H1 (cell line): ENCODE measurements around the gene XDH. TPM values are rescaled to one million over a fixed set of nuclear protein-coding genes. Genes with fewer than 3 reads are reported as not detected.

ENCODE experiments used
- POLR2AphosphoS5 ChIP-seq: IDR thresholded peaks from 2 replicates; pipeline ENCODE4 v1.6.1; 2011; ENCODE audit warnings: low read depth, low read length
- RFX5 ChIP-seq: IDR thresholded peaks from 2 replicates; pipeline ENCODE4 v1.6.1; 2011; ENCODE audit warnings: low read depth, low read length, improper control_type of control experiment, borderline replicate concordance
- RNF2 ChIP-seq: fragments of 200-900, 300-1000 bp; sonication (generic); IDR thresholded peaks from 2 replicates; pipeline ENCODE4 v1.7.1; 2016; ENCODE audit warnings: borderline replicate concordance, low read depth, mild to moderate bottlenecking, antibody characterized with exemption, low read length; ENCODE audit not compliant: poor library complexity, severe bottlenecking; ENCODE audit errors: missing control alignments
- TCF12 ChIP-seq: IDR thresholded peaks from 2 replicates; pipeline ENCODE4 v1.6.1; 2011; ENCODE audit warnings: low read depth, mild to moderate bottlenecking, low read length
- polyA plus RNA-seq, 7 experiments: library from polyadenylated mRNA; depleted of rRNA in 3 of 7; stranded (reverse) in 5 of 7; unstranded in 2 of 7; fragments of >200 nt in 5 of 7; fragments of 200-250 nt in 2 of 7; gene quantifications; 1 replicate in 5 of 7; 2 replicates in 1 of 7; 4 replicates in 1 of 7; pipeline versions ENCODE4 v1.2.1 to v1.2.3, GENCODE V29; 2011 to 2013; ENCODE audit warnings: missing spikeins in 2 of 7, mixed read lengths in 2 of 7
- total RNA-seq: library from RNA; stranded (reverse); fragmentation: NEBNext Ultra II Directional; extraction: Animal tissue kit (Norgen Biotek cat#: 25700); gene quantifications from 2 replicates; pipeline ENCODE4 v1.2.1, GENCODE V29; 2021
- TF ChIP-seq, protein P1 (sequence below): fragments of 300-600 bp; sonication (generic); IDR thresholded peaks from 2 replicates; pipeline ENCODE4 v1.7.1; 2012; ENCODE audit warnings: low read length, moderate library complexity, mild to moderate bottlenecking, inconsistent platforms; ENCODE audit not compliant: insufficient replicate concordance

Gene XDH
- total and polyA plus RNA-seq, 2 of the 8 experiments (the other 6 are each of a cell fraction or from before 2014, with no cell fraction given), result 0.68 to 1.2 TPM

GRCh38 chr2:31331156-31331555 is 83.4 kb downstream of the XDH start (continued):
- TF ChIP-seq TCF12 (no peak), POLR2AphosphoS5 (no peak), RFX5 (no peak), RNF2 (no peak)
- TF ChIP-seq, protein P1, sequence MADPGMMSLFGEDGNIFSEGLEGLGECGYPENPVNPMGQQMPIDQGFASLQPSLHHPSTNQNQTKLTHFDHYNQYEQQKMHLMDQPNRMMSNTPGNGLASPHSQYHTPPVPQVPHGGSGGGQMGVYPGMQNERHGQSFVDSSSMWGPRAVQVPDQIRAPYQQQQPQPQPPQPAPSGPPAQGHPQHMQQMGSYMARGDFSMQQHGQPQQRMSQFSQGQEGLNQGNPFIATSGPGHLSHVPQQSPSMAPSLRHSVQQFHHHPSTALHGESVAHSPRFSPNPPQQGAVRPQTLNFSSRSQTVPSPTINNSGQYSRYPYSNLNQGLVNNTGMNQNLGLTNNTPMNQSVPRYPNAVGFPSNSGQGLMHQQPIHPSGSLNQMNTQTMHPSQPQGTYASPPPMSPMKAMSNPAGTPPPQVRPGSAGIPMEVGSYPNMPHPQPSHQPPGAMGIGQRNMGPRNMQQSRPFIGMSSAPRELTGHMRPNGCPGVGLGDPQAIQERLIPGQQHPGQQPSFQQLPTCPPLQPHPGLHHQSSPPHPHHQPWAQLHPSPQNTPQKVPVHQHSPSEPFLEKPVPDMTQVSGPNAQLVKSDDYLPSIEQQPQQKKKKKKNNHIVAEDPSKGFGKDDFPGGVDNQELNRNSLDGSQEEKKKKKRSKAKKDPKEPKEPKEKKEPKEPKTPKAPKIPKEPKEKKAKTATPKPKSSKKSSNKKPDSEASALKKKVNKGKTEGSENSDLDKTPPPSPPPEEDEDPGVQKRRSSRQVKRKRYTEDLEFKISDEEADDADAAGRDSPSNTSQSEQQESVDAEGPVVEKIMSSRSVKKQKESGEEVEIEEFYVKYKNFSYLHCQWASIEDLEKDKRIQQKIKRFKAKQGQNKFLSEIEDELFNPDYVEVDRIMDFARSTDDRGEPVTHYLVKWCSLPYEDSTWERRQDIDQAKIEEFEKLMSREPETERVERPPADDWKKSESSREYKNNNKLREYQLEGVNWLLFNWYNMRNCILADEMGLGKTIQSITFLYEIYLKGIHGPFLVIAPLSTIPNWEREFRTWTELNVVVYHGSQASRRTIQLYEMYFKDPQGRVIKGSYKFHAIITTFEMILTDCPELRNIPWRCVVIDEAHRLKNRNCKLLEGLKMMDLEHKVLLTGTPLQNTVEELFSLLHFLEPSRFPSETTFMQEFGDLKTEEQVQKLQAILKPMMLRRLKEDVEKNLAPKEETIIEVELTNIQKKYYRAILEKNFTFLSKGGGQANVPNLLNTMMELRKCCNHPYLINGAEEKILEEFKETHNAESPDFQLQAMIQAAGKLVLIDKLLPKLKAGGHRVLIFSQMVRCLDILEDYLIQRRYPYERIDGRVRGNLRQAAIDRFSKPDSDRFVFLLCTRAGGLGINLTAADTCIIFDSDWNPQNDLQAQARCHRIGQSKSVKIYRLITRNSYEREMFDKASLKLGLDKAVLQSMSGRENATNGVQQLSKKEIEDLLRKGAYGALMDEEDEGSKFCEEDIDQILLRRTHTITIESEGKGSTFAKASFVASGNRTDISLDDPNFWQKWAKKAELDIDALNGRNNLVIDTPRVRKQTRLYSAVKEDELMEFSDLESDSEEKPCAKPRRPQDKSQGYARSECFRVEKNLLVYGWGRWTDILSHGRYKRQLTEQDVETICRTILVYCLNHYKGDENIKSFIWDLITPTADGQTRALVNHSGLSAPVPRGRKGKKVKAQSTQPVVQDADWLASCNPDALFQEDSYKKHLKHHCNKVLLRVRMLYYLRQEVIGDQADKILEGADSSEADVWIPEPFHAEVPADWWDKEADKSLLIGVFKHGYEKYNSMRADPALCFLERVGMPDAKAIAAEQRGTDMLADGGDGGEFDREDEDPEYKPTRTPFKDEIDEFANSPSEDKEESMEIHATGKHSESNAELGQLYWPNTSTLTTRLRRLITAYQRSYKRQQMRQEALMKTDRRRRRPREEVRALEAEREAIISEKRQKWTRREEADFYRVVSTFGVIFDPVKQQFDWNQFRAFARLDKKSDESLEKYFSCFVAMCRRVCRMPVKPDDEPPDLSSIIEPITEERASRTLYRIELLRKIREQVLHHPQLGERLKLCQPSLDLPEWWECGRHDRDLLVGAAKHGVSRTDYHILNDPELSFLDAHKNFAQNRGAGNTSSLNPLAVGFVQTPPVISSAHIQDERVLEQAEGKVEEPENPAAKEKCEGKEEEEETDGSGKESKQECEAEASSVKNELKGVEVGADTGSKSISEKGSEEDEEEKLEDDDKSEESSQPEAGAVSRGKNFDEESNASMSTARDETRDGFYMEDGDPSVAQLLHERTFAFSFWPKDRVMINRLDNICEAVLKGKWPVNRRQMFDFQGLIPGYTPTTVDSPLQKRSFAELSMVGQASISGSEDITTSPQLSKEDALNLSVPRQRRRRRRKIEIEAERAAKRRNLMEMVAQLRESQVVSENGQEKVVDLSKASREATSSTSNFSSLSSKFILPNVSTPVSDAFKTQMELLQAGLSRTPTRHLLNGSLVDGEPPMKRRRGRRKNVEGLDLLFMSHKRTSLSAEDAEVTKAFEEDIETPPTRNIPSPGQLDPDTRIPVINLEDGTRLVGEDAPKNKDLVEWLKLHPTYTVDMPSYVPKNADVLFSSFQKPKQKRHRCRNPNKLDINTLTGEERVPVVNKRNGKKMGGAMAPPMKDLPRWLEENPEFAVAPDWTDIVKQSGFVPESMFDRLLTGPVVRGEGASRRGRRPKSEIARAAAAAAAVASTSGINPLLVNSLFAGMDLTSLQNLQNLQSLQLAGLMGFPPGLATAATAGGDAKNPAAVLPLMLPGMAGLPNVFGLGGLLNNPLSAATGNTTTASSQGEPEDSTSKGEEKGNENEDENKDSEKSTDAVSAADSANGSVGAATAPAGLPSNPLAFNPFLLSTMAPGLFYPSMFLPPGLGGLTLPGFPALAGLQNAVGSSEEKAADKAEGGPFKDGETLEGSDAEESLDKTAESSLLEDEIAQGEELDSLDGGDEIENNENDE, result no peak
